HG03457 (cell line): ENCODE results near the gene FSTL1.
"Not testable (repeated sequence)": the region's sequence is repeated elsewhere in the genome, so short reads cannot be mapped to it uniquely, and the experiment has no call there.

Experiments
- ATAC-seq: cut with Tn5 transposase; IDR thresholded peaks from one replicate; pipeline ENCODE4 v1.9.1; 2021; ENCODE audit warnings: moderate number of reproducible peaks; ENCODE audit not compliant: unreplicated experiment

Gene FSTL1

DNA sequence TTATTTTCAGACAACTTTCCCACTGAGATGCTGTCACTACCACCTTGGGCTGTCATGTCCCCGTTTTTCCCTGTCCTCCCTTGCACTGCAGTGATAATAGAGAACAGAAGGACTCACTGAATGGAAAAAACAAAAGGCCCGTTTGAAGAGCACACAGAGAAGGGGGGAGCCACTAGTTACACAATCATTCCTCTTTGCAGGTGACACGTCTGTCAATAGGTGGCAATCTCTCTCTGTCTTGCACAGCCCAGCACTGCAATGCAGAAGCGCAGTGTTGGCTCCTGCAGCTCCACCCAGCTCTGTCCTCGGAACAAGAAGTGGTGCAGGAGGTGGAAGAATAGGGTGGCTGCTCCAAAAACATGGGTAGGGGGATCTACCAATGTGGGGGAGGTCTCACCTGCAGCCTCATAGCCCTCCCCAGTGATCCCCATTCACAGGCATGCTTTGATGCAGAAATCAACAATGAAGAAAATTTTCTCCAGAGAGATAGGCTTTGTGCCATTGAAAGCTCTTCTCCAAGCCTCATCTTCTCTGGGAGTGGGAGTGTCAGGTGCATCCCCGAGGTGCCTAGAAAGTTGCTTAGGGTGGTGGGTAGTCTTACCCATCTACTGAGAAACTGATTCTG, 31.8 kb downstream of the FSTL1 start:
- no peak for ATAC-seq

- ATAC-seq: no peak
These were observed 32.3 kb downstream of the FSTL1 start for GRCh38 chr3:120418446-120418845.

DNA sequence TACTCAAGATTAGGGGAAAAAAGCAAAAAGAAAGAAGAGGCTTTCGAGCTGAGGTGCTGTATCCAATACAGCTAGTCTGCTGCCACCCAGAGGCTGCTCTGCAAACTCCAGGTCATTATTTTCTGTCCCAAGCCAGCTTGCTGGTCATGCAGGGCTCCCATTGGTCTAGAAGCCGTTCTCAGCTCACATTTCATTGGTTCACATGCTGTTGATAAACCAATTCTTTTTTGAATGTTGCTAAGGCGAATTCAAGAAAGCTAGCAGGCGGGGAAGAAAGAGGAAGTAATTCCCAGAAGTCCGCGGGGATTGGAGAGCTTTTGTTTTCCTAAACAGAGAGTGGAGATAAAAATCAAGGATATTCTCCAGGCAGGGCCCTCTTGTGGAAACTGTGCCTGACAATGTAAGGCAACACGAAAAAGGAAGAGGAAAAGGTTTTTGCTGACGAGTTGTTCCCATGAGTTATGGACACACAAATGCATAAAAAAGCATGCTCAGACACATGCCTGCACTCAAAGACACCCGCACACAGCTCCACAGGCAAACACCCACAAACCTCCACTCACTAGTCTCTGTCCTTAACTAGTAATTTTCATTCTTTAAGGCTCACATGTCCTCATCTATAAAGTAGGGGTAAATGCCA, 33.4 kb downstream of the FSTL1 start:
- ATAC-seq: peak; percentile 99

GRCh38 chr3:120416868-120417267, 33.9 kb downstream of the FSTL1 start:
- peak; percentile 11 for ATAC-seq

- ATAC-seq: no peak
These were observed 35.0 kb downstream of the FSTL1 start for GRCh38 chr3:120415756-120416155.

- ATAC-seq: no peak
These were observed 40.3 kb downstream of the FSTL1 start for GRCh38 chr3:120410541-120410940.

GRCh38 chr3:120410116-120410515, 40.7 kb downstream of the FSTL1 start:
- ATAC-seq: no peak

DNA sequence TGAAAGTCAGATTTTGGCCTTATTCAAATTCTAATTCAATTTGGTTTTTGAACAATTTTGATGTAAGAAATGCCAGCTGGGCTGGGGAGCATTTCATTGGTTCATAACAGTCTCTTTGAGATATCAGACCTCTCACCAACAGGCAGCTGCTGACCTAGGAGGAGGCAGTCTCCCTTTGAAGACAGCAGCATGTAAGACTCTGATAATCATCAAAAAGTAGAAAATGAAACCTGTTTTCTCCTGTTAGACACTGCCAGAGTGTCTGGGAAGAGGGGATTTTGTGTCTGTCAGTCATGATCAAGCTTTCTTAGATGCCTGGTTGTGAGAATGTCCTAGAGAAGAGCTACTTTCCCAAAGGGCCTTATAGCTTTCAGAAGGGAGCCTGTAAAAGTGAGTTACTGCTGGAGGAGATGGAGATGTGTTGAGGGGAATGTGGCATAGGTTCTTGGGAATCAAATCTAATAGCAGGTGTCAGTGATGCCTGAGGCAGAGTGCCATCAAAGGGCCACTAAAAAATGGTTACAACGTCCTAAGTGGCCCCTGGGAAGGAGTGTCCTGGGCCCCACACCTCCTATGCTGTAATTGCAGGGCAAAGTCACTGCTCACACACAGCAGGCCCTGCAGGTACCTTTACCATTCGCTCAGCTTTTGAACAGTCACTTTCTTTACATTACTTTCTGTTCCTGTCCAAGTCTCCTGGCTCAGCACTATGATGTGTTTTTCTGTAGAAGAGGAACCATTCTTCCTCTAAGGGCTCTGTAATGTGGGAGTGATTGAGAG, 43.1 kb downstream of the FSTL1 start:
- no peak for ATAC-seq

DNA sequence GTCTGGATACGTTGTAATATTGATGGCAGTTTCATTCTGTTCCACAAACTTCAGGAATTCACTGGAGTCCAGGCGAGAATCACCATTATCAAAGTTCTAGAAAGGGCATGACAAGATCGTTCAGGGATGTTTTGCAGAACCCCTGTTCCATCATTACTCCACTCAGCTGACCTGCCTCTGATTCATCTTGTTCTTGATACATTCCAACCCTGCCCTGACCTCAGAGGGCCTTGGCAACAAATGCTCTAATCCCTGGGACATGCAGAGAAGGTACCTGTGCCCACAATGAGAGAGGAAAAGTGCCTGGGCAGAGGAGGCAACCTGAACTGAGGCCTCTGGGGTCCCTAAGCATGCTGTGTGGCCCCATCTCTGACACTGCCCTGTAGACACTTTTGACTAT, 45.9 kb downstream of the FSTL1 start:
- no peak for ATAC-seq

DNA sequence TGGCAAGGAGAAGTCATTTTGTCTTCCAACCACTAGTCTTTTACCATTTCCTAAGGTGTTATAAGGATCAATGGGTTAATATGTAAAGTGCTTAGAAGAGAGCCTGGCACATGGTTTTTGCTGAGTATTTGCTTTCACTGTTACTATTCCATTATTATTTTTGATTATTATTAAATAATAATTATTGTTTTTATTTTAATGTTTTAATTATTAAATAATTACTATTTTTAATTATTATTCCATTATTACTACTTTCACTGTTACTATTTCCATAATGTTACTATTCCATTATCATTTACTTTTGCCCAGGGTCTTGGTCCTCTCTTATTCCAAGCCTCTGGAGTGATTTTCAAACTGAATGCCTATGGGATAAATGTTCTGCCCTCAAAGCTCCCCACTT, 48.5 kb downstream of the FSTL1 start:
- ATAC-seq: no peak

- peak; percentile 89 for ATAC-seq
These were observed 51.4 kb downstream of the FSTL1 start for GRCh38 chr3:120399372-120399771.

- no peak for ATAC-seq
These were observed 54.3 kb downstream of the FSTL1 start for GRCh38 chr3:120396469-120396868.

- no peak for ATAC-seq
These were observed 56.4 kb downstream of the FSTL1 start for GRCh38 chr3:120394347-120394746.

DNA sequence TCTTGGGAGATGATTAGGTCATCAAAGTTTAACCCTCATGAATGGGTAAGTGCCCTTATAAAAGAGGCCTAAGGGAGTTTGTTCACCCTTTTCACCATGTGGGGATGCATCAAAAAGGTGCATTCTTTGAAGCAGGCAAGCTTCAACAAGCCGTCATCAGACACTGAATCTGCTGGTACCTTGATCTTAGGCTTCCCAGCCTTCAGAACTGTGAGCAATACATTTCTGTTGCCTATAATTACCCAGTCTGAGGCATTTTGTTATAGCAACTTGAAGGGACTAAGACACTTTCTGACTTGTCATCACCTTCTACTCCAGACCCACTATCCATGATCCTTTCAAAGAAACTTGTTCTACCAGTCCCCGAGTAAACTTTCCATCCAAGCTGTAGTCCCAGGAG, 57.0 kb downstream of the FSTL1 start:
- no peak for ATAC-seq

DNA sequence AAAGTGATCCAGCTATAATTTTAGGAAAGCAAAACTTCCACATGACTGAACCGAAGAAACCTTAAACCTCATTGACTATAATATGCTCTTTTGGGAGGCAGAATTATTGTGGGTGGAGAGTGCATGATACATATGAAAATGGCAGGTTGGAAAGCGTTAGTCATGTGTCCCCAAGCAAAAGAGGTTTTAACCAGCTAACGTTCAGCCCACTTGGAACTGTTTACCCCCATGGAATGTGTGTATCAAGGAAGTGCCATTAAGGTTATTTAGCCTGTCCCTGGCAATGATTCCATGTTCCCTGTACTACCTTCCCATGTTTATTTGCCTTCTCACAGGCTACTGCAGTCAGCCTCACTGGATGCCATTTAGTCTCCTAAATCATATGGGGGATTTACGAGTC, 57.5 kb downstream of the FSTL1 start:
- ATAC-seq: no peak

DNA sequence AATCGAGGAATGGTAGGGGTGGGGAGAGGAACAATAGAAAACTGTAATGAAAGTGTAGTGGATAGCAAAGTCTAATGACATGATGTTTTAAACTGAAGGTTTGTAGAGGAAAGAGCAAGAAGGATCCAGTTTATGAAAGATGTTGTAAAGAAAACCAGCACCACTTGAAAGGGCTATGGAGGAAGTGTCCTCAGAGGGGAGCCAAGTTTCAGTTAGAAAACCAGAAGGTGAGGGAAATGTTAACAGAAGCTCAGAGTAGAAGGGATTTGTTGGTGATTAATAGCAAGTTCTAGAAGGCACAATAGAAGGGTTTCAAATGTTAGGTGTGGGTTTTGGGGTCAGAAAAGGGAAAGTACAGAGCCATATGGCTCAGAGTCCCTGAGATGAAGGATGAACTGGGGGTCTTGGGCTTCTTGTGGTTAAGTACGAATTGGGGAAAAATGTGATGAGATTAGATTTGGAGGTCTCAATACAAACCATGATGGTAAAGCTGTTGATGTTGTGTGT, 67.8 kb downstream of the FSTL1 start:
- ATAC-seq: no peak

DNA sequence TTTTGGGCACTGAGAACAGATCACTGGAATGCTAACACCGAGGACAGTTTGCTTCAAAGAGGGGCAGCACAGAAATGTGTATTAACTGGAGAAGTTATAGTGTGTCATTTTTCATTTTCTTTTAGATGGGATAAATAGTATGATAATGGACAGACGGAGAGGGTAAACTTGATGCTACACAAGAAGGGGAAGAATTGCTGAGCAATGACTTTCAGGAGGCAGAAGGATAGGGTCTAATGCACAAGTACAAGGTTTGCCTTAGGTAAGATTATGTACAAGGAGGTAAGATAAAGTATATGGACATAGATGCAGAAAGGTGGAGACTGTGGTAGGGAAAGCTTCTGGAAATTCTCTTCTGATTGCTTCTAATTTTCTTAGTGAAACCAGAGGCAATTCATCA, 69.3 kb downstream of the FSTL1 start:
- ATAC-seq: no peak

DNA sequence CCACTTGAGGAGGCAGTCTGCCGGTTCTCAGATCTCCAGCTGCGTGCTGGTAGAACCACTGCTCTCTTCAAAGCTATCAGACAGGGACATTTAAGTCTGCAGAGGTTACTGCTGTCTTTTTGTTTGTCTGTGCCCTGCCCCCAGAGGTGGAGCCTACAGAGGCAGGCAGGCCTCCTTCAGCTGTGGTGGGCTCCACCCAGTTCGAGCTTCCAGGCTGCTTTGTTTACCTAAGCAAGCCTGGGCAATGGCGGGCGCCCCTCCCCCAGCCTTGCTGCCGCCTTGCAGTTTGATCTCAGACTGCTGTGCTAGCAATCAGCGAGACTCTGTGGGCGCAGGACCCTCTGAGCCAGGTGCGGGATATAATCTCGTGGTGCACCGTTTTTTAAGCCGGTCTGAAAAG, 72.8 kb downstream of the FSTL1 start:
- ATAC-seq: not testable (repeated sequence)

GRCh38 chr3:120370463-120370862, 80.3 kb downstream of the FSTL1 start:
- ATAC-seq: peak; percentile 56

- peak; percentile 93 for ATAC-seq
These were observed 81.7 kb downstream of the FSTL1 start for GRCh38 chr3:120369037-120369467.

- no peak for ATAC-seq
These were observed 82.6 kb downstream of the FSTL1 start for GRCh38 chr3:120368172-120368571.

GRCh38 chr3:120364821-120365220, 86.0 kb downstream of the FSTL1 start:
- no peak for ATAC-seq
